Spleen (tissue), 7 donors: Measurements from ENCODE around the gene RBMS3.

ENCODE experiments used
- CTCF ChIP-seq, 11 experiments: fragments of 200-600 bp in 7 of 11; fragments of 450-650 bp in 4 of 11; sonication (generic) in 4 of 11; IDR thresholded peaks in 8 of 11; conservative IDR thresholded peaks in 3 of 11; 1 replicate in 7 of 11; 2 replicates in 4 of 11; pipeline versions ENCODE4 v1.4.0 to v1.8.0; 2016 to 2021; ENCODE audit warnings: antibody characterized with exemption in 11 of 11, inconsistent platforms in 4 of 11, mild to moderate bottlenecking in 1 of 11
- POLR2AphosphoS5 ChIP-seq, 3 donors: sonication (generic); formaldehyde crosslinking; IDR thresholded peaks; one replicate each; pipeline ENCODE4 v1.5.1; 2017; ENCODE audit warnings: antibody characterized with exemption in 3 of 3
- donor health status: DM: no; HTN: no; CAD: no; lungs with moderate emphysema.
- donor health status: DM: no; HTN: no; CAD: no.
- donor health status: DM: no; HTN: no; CAD: no.

- TF ChIP-seq CTCF (IDR thresholded peaks at IDR 0.05 in 8 of 11, conservative IDR thresholded peaks at IDR 0.05 in 3 of 11) = no peak
- TF ChIP-seq POLR2AphosphoS5 (IDR thresholded peaks at IDR 0.05) = no peak
Observed at GRCh38 chr3:29552051-29552450, 271.2 kb downstream of the RBMS3 start.
